Endothelial cell of umbilical vein (primary cell): ENCODE data around the gene SSUH2. TPM values are rescaled to one million over a fixed set of nuclear protein-coding genes. Genes with fewer than 3 reads are reported as not detected.

ENCODE experiments used
- BruUV-seq: library from RNA; stranded (reverse); fragments of 400-500 nt; replicated peaks from 2 replicates; lab custom pipeline; 2021; lab: Mats Ljungman, UMichigan
- CTCF ChIA-PET: fragments of 300-600, 350-600 bp; sonication (Branson Sonifier 250); formaldehyde crosslinking; loops from one replicate; lab custom pipeline; 2021; ENCODE audit warnings: antibody characterized with exemption, inconsistent platforms; lab: Charles Lee
- POLR2A ChIA-PET: fragments of 300-600, 350-600 bp; sonication (Branson Sonifier 250); formaldehyde crosslinking; loops from one replicate; lab custom pipeline; 2021; ENCODE audit warnings: antibody characterized with exemption, inconsistent platforms; lab: Charles Lee
- DNase-seq: peaks from one replicate; pipeline ENCODE4 v3.0.0-alpha.2; 2011; ENCODE audit warnings: low read depth, low spot score
- FAIRE-seq: peaks from 2 replicates; lab custom pipeline; 2011; peaks lifted over from hg19 to GRCh38; lab: Jason Lieb, UNC
- H2AFZ ChIP-seq: 2 replicates; pipeline ENCODE4 v1.6.0; 2012; ENCODE audit warnings: low read depth, low read length, control low read depth, inconsistent platforms
- H3K27ac ChIP-seq: 2 replicates; pipeline ENCODE4 v1.5.1; 2011; ENCODE audit warnings: low read depth, mild to moderate bottlenecking, control low read depth, low read length, moderate library complexity; ENCODE audit not compliant: insufficient read depth
- H3K27me3 ChIP-seq, 2 experiments: 2 replicates each; pipeline versions ENCODE4 v1.6.0 to v1.6.1; 2011; ENCODE audit warnings: low read length in 2 of 2, mixed read lengths in 1 of 2; ENCODE audit not compliant: control insufficient read depth in 2 of 2, insufficient read depth in 2 of 2
- H3K36me3 ChIP-seq, 2 experiments: 2 replicates in 1 of 2; 3 replicates in 1 of 2; pipeline ENCODE4 v1.5.1; 2011; ENCODE audit warnings: low read length in 2 of 2, mild to moderate bottlenecking in 1 of 2, moderate library complexity in 1 of 2; ENCODE audit not compliant: control insufficient read depth in 2 of 2, insufficient read depth in 2 of 2; ENCODE audit errors: extremely low read depth in 1 of 2
- H3K4me1 ChIP-seq: 3 replicates; pipeline ENCODE4 v1.5.1; 2011; ENCODE audit warnings: mild to moderate bottlenecking, low read length; ENCODE audit not compliant: control insufficient read depth, insufficient read depth; ENCODE audit errors: extremely low read depth
- H3K4me2 ChIP-seq: 2 replicates; pipeline ENCODE4 v1.6.1; 2011; ENCODE audit warnings: low read length, control low read depth, mixed read lengths; ENCODE audit not compliant: insufficient read depth
- H3K4me3 ChIP-seq, 3 experiments: fragments of 200-600 bp in 1 of 3; sonication (generic), shearing (Covaris generic) in 1 of 3; replicated peaks in 1 of 3; 2 replicates each; pipeline ENCODE4 v1.5.1; 2011 to 2016; ENCODE audit warnings: control low read depth in 3 of 3, low read length in 3 of 3, mild to moderate bottlenecking in 2 of 3, inconsistent platforms in 1 of 3, low read depth in 1 of 3, moderate library complexity in 1 of 3; ENCODE audit not compliant: insufficient read depth in 1 of 3
- H3K79me2 ChIP-seq: 2 replicates; pipeline ENCODE4 v1.6.0; 2012; ENCODE audit warnings: low read length, inconsistent platforms; ENCODE audit not compliant: control insufficient read depth, insufficient read depth
- H3K9ac ChIP-seq: replicated peaks from 2 replicates; pipeline ENCODE3; 2011; ENCODE audit warnings: low read length, control low read depth; ENCODE audit not compliant: insufficient read depth; ENCODE audit errors: extremely low read depth
- H3K9me1 ChIP-seq: replicated peaks from 3 replicates; pipeline ENCODE4 v1.6.0; 2011; ENCODE audit warnings: mild to moderate bottlenecking, low read length; ENCODE audit not compliant: control insufficient read depth, insufficient read depth; ENCODE audit errors: extremely low read depth
- H3K9me3 ChIP-seq: replicated peaks from 2 replicates; pipeline ENCODE4 v1.5.1; 2012; ENCODE audit warnings: low read length, inconsistent platforms; ENCODE audit not compliant: control insufficient read depth, insufficient read depth
- H4K20me1 ChIP-seq: replicated peaks from 2 replicates; pipeline ENCODE3; 2011; ENCODE audit warnings: mild to moderate bottlenecking, low read length; ENCODE audit not compliant: control insufficient read depth, insufficient read depth; ENCODE audit errors: extremely low read depth
- CTCF ChIP-seq, 2 donors: IDR thresholded peaks; 1 replicate in 1 of 2; 2 replicates in 1 of 2; pipeline ENCODE4 v1.5.1; 2011; ENCODE audit warnings: low read length in 2 of 2, mild to moderate bottlenecking in 2 of 2, moderate library complexity in 2 of 2, control low read depth in 1 of 2, inconsistent platforms in 1 of 2, low read depth in 1 of 2; ENCODE audit not compliant: insufficient read depth in 1 of 2; ENCODE audit errors: extremely low read depth in 1 of 2
- EZH2 ChIP-seq: IDR thresholded peaks from 2 replicates; pipeline ENCODE4 v1.6.1; 2012; ENCODE audit warnings: borderline replicate concordance, low read depth, mild to moderate bottlenecking, moderate library complexity, low read length, inconsistent platforms; ENCODE audit not compliant: severe bottlenecking
- FOS ChIP-seq: IDR thresholded peaks from 2 replicates; pipeline ENCODE4 v1.6.1; 2011; ENCODE audit warnings: mild to moderate bottlenecking, low read length, moderate library complexity, borderline replicate concordance; ENCODE audit not compliant: insufficient read depth
- GATA2 ChIP-seq: IDR thresholded peaks from 2 replicates; pipeline ENCODE4 v1.7.0; 2011; ENCODE audit warnings: low read depth, mild to moderate bottlenecking, moderate library complexity, mixed read lengths, low read length; ENCODE audit not compliant: insufficient read length, insufficient read depth
- JUN ChIP-seq: IDR thresholded peaks from 2 replicates; pipeline ENCODE4 v1.6.1; 2011; ENCODE audit warnings: borderline replicate concordance, low read depth; ENCODE audit not compliant: insufficient read length, insufficient read depth
- MAX ChIP-seq: IDR thresholded peaks from 2 replicates; pipeline ENCODE4 v1.6.1; 2011; ENCODE audit not compliant: insufficient read depth, insufficient read length
- MYC ChIP-seq: IDR thresholded peaks from one replicate; pipeline ENCODE4 v1.6.1; 2011; ENCODE audit warnings: mild to moderate bottlenecking, low read depth, low read length
- POLR2A ChIP-seq: IDR thresholded peaks from 2 replicates; pipeline ENCODE4 v1.6.1; 2012; ENCODE audit warnings: low read depth, mild to moderate bottlenecking, control low read depth, low read length
- POLR2AphosphoS5 ChIP-seq: IDR thresholded peaks from 2 replicates; pipeline ENCODE4 v1.6.1; 2012; ENCODE audit warnings: low read depth, mild to moderate bottlenecking, control low read depth, low read length, moderate library complexity; ENCODE audit not compliant: insufficient read depth
- dilution Hi-C: fragments of 300-500 bp; cut with MboI; formaldehyde crosslinking; loops from one replicate; pipeline ENCODE4 v1.15.0; 2019; ENCODE audit warnings: low sequenced_read_pairs; ENCODE audit not compliant: extremely low pct_ligation_motif_present
- intact Hi-C: fragments of 100-400 bp; cut with micrococcal nuclease; formaldehyde crosslinking; loops from one replicate; pipeline ENCODE4 v1.10.0; 2022
- polyA plus RNA-seq, 4 experiments: library from polyadenylated mRNA; depleted of rRNA in 3 of 4; stranded (reverse) in 3 of 4; unstranded in 1 of 4; fragments of >200 nt; gene quantifications; 2 replicates each; pipeline versions ENCODE4 v1.2.1 to v1.2.3, GENCODE V29; 2011 to 2012; ENCODE audit warnings: missing spikeins in 1 of 4
- total RNA-seq: library from RNA; stranded (reverse); gene quantifications from 2 replicates; pipeline ENCODE4 v1.2.3, GENCODE V29; 2021

The SSUH2 gene
- total and polyA plus RNA-seq, 2 donors (not counting 3 experiments of a cell fraction or from before 2014, with no cell fraction given), result 0.44 TPM; not detected in 1

GRCh38 chr3:8639659-8640000 is 5.0 kb downstream of the SSUH2 start:
- Histone ChIP-seq H3K9ac (no peak overlapping the region), H3K9me1 (no peaks in the 10 kb centered on the region), H3K27ac (no peak overlapping the region), H3K79me2 (no peaks in the 10 kb centered on the region), H3K9me3 (no peaks in the 10 kb centered on the region), H3K4me3 (no peak overlapping the region), H2AFZ (no peak overlapping the region), H3K4me1 (no peaks in the 10 kb centered on the region), H4K20me1 (no peaks in the 10 kb centered on the region), H3K36me3 (no peaks in the 10 kb centered on the region), H3K4me2 (no peak overlapping the region), H3K27me3 (peaks cover 0 to 4% of the 10 kb centered on the region in 2 experiments)
- no peak for TF ChIP-seq MYC
- TF ChIP-seq JUN, result no peak
- TF ChIP-seq CTCF (IDR thresholded peaks at IDR 0.05; ENCODE audit: extremely low read depth in 1 of 2, insufficient read depth in 1 of 2, low read depth in 1 of 2, low read length in 2 of 2), result no peak
- TF ChIP-seq MAX, result no peak
- no peak for TF ChIP-seq POLR2A
- TF ChIP-seq POLR2AphosphoS5, result no peak
- no peak for TF ChIP-seq EZH2
- TF ChIP-seq FOS, result no peak
- no peak for TF ChIP-seq GATA2
- FAIRE-seq (no peak), DNase-seq (no peak)
- ChIA-PET CTCF (no interaction called here), POLR2A (no interaction called here)
- intact Hi-C loops (no loop called here), dilution Hi-C loops (no loop called here)
- no TSS peak for BruUV-seq
